Measurements from ENCODE around the gene SPATA13.
"Not testable (repeated sequence)": the region's sequence is repeated elsewhere in the genome, so short reads cannot be mapped to it uniquely, and the experiment has no call there.

The SPATA13 gene

DNA sequence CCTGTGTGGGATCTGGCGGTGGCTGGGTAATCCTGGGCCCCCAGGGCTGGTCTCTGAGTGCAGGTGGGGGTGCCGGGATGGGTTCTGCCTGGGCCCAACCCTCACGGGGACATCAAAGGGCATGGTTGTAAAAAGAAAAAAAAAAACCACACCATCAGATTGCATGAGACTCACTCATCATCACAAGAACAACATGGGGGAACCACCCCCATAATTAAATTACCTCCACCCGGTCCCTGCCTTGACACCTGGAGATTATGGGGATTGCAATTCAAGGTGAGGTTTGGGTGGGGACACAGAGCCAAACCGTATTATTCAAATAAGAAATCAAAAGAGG, 163.2 kb downstream of the SPATA13 start:
- no peak overlapping the region for H3K27ac ChIP-seq (ENCODE audit: low read length)
- TF ChIP-seq EZH2 (IDR thresholded peaks at IDR 0.05; ENCODE audit: borderline replicate concordance, low read depth, low read length, severe bottlenecking) (no peak), CTCF (IDR thresholded peaks at IDR 0.05; ENCODE audit: borderline replicate concordance, extremely low read depth, low read length, poor library complexity, severe bottlenecking) (no peak)

DNA sequence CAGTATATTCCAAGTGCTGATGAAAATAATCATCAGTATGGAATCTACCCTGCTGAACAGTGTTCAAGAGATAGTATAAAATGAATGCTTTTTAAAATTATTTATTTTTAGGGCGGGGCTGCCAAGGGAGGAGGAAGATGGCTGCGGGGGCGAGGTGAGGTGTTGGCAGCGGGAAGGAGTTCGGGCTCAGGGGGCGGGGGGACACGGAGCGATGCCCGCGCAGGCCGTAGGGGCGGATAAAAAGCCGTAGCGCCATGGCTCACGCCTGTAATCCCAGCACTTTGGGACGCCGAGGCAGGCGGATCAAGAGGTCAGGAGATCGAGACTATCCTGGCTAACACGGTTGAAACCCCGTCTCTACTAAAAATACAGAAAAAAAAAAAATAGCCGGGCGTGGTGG, 167.1 kb downstream of the SPATA13 start:
- not testable (repeated sequence) for H4K20me1 ChIP-seq (ENCODE audit: insufficient read depth, low read length); DNase-seq; H3K4me2 ChIP-seq (ENCODE audit: insufficient read depth, low read length); H3K36me3 ChIP-seq (ENCODE audit: insufficient read depth, low read length); H3K27ac ChIP-seq (ENCODE audit: low read length); ATAC-seq (ENCODE audit: insufficient read depth, low read depth); H2AFZ ChIP-seq (ENCODE audit: low read depth, low read length); H3K4me1 ChIP-seq (ENCODE audit: insufficient read depth, low read length); H3K27me3 ChIP-seq (ENCODE audit: insufficient read depth, low read length, poor library complexity); H3K79me2 ChIP-seq (ENCODE audit: insufficient read depth, low read length); H3K4me3 ChIP-seq (ENCODE audit: low read depth in 1 of 2, low read length in 2 of 2); H3K9me3 ChIP-seq (ENCODE audit: insufficient read depth, low read length, severe bottlenecking); H3K9ac ChIP-seq (ENCODE audit: low read depth, low read length)

More for the DNA sequence above, 163.2 kb downstream of the SPATA13 start:
- H3K4me2 ChIP-seq (ENCODE audit: insufficient read depth, low read length): no peak overlapping the region
- DNase-seq (no peak), ATAC-seq (ENCODE audit: insufficient read depth, low read depth) (no peak)
- no peaks in the 10 kb centered on the region for H3K9me3 ChIP-seq (ENCODE audit: insufficient read depth, low read length, severe bottlenecking)
- H2AFZ ChIP-seq (ENCODE audit: low read depth, low read length): no peak overlapping the region
- no peaks in the 10 kb centered on the region for H3K4me1 ChIP-seq (ENCODE audit: insufficient read depth, low read length)
- H3K4me3 ChIP-seq (ENCODE audit: low read depth in 1 of 2, low read length in 2 of 2): no peak overlapping the region
- no peaks in the 10 kb centered on the region for H3K79me2 ChIP-seq (ENCODE audit: insufficient read depth, low read length)
- no peaks in the 10 kb centered on the region for H4K20me1 ChIP-seq (ENCODE audit: insufficient read depth, low read length)
- no peaks in the 10 kb centered on the region for H3K36me3 ChIP-seq (ENCODE audit: insufficient read depth, low read length)
- H3K9ac ChIP-seq (ENCODE audit: low read depth, low read length): no peak overlapping the region
- no peaks in the 10 kb centered on the region for H3K27me3 ChIP-seq (ENCODE audit: insufficient read depth, low read length, poor library complexity)

GRCh38 chr13:24328145-24328544, 167.6 kb downstream of the SPATA13 start:
- Histone ChIP-seq H3K4me1 (ENCODE audit: insufficient read depth, low read length) (no peaks in the 10 kb centered on the region), H2AFZ (ENCODE audit: low read depth, low read length) (no peak overlapping the region), H3K27me3 (ENCODE audit: insufficient read depth, low read length, poor library complexity) (no peaks in the 10 kb centered on the region), H3K27ac (ENCODE audit: low read length) (no peak overlapping the region), H3K36me3 (ENCODE audit: insufficient read depth, low read length) (no peaks in the 10 kb centered on the region), H4K20me1 (ENCODE audit: insufficient read depth, low read length) (no peaks in the 10 kb centered on the region), H3K4me2 (ENCODE audit: insufficient read depth, low read length) (no peak overlapping the region), H3K9me3 (ENCODE audit: insufficient read depth, low read length, severe bottlenecking) (no peaks in the 10 kb centered on the region), H3K4me3 (ENCODE audit: low read depth in 1 of 2, low read length in 2 of 2) (no peak overlapping the region), H3K9ac (ENCODE audit: low read depth, low read length) (no peak overlapping the region), H3K79me2 (ENCODE audit: insufficient read depth, low read length) (no peaks in the 10 kb centered on the region)
- TF ChIP-seq EZH2 (IDR thresholded peaks at IDR 0.05; ENCODE audit: borderline replicate concordance, low read depth, low read length, severe bottlenecking) (no peak), CTCF (IDR thresholded peaks at IDR 0.05; ENCODE audit: borderline replicate concordance, extremely low read depth, low read length, poor library complexity, severe bottlenecking) (no peak)
- DNase-seq (no peak), ATAC-seq (ENCODE audit: insufficient read depth, low read depth) (no peak)

DNA sequence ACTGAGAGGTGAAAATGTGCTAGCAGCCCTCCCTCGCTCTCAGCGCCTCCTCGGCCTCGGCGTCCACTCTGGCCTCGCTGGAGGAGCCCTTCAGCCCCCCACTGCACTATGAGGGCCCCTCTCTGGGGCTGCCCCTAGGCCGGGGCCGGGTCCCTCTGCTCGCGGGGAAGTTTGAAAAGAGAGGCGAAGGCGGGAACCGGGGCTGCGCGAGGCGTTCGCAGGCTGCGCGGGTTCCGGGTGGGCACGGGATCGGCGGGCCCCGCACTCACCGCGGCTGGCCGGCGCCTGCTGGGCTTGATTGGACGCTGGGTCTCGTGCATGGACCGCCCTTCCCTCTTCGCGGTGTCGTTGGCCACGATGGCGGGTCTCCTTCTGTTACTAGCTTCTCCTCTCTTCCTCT, 178.2 kb downstream of the SPATA13 start:
- no peak for DNase-seq
- no peak for ATAC-seq (ENCODE audit: insufficient read depth, low read depth)
- no peaks in the 10 kb centered on the region for H3K4me1 ChIP-seq (ENCODE audit: insufficient read depth, low read length)
- H3K4me3 ChIP-seq (ENCODE audit: low read depth in 1 of 2, low read length in 2 of 2): no peak overlapping the region
- no peak overlapping the region for H3K27ac ChIP-seq (ENCODE audit: low read length)
- H3K9me3 ChIP-seq (ENCODE audit: insufficient read depth, low read length, severe bottlenecking): no peaks in the 10 kb centered on the region
- no peaks in the 10 kb centered on the region for H3K79me2 ChIP-seq (ENCODE audit: insufficient read depth, low read length)
- no peaks in the 10 kb centered on the region for H4K20me1 ChIP-seq (ENCODE audit: insufficient read depth, low read length)
- no peak overlapping the region for H3K9ac ChIP-seq (ENCODE audit: low read depth, low read length)
- no peak overlapping the region for H3K4me2 ChIP-seq (ENCODE audit: insufficient read depth, low read length)
- no peak overlapping the region for H2AFZ ChIP-seq (ENCODE audit: low read depth, low read length)
- no peak for TF ChIP-seq CTCF (IDR thresholded peaks at IDR 0.05; ENCODE audit: borderline replicate concordance, extremely low read depth, low read length, poor library complexity, severe bottlenecking)
- no peak for TF ChIP-seq EZH2 (IDR thresholded peaks at IDR 0.05; ENCODE audit: borderline replicate concordance, low read depth, low read length, severe bottlenecking)
- no peaks in the 10 kb centered on the region for H3K27me3 ChIP-seq (ENCODE audit: insufficient read depth, low read length, poor library complexity)
- H3K36me3 ChIP-seq (ENCODE audit: insufficient read depth, low read length): no peaks in the 10 kb centered on the region

All from DND-41 (cell line).